Renal pelvis (tissue), 4 donors: ENCODE measurements around the gene IRF2. TPM values are rescaled to one million over a fixed set of nuclear protein-coding genes. Genes with fewer than 3 reads are reported as not detected.

Experiments
- DNase-seq: peaks from one replicate; pipeline ENCODE4 v3.0.0-alpha.2; 2013
- polyA plus RNA-seq, 3 donors: library from polyadenylated mRNA; unstranded; fragments of 120-200 nt; gene quantifications; one replicate each; pipeline ENCODE4 v1.2.1, GENCODE V29; 2013; ENCODE audit not compliant: insufficient read length in 3 of 3

The IRF2 gene
- polyA plus RNA-seq, 3 donors: 31.3 to 33.5 (median 33.1) TPM

DNA sequence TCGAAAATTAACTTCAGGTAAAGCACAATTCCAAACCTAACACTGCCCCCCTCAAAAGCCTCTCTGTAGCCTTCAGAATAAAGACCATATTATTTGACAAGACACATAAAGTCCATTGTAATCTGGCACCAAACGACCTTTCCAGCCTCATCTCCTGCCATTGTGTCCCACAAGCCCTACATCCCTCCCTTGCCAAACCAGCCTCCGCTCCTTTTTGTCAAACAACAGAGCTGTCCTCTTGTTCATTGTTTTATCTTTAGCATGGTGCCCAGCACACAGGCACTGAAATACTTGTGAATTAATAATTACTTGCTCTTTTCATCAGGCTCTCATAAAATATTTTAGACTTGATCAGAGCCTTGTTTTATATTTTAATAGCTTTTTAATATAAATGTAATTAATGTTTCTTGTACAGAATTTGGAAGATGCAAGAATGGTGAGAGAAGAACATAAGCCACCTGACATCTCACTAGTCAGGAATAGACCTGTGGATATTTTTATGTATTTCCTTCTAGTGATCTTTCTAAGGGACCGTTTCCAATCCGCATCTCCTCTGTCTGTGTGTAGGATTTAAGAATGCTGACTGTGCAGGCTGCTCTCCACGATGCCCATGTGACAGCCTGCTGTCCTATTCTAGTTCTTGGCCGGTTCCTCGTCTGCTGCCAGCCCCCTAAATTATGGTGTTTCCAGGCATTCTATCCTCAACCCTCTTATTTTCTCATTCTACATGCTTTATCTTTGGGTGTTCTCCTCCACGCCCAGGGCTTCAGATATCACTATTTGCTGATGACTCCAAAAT is 3.0 kb upstream of the IRF2 start:
- DNase-seq: no peak

DNA sequence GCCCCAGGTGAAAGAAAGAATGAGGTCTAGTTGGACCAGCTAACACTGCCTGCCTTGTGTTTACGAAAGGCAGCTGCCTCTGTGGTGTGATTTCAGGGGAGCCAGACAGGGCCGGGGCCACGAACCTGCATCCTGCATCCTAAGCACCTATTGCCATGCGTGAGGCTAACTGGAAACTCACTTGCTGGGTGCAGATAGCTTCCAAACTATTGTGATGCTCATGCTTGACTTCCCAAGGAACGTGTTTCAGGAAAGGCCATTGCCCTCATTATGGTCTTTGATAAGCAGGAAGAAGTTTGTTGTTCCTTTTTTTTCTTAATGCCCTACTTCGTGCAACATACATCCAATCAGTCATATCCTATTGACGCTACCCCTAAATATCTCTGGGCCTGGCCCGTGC is 2.3 kb upstream of the IRF2 start:
- no peak for DNase-seq

DNA sequence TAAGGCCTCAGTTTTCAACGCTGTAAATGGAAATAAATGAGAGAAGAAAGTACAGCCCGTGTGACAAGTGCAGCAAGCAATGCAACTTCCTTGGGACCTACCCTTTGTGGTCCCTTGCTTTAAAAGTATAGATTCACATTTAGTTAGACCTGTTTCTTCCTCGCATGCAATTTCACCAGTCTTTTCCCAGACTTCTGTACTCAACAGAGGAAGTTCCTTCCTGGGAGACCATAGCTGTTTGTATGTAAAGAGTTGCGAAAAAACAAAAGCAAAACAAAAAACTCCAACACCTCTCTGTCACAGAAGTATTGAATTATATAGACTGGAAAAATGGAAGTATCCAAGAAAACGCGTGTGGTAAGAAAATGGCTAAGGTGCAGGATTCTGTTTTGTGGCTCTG is 1.1 kb upstream of the IRF2 start:
- DNase-seq: no peak

DNA sequence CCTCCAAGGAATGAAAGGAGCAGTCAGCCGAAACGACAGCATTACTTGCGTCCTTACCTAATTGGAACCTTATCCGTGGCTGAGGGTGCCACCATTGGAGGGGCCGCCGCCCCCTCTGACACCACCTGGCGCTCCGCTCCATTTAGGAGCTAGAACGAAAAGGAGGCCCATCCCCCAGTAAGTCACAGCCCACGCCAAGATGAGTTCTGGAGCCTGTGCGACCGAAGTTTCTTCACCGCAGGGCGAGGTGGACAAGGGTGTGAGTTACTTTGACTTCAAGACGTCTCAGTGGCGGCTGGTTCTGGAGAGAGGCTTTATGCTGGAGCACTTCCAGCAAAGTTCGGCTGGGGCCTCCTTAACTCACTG is 729 bp upstream of the IRF2 start:
- DNase-seq: peak; percentile 52

DNA sequence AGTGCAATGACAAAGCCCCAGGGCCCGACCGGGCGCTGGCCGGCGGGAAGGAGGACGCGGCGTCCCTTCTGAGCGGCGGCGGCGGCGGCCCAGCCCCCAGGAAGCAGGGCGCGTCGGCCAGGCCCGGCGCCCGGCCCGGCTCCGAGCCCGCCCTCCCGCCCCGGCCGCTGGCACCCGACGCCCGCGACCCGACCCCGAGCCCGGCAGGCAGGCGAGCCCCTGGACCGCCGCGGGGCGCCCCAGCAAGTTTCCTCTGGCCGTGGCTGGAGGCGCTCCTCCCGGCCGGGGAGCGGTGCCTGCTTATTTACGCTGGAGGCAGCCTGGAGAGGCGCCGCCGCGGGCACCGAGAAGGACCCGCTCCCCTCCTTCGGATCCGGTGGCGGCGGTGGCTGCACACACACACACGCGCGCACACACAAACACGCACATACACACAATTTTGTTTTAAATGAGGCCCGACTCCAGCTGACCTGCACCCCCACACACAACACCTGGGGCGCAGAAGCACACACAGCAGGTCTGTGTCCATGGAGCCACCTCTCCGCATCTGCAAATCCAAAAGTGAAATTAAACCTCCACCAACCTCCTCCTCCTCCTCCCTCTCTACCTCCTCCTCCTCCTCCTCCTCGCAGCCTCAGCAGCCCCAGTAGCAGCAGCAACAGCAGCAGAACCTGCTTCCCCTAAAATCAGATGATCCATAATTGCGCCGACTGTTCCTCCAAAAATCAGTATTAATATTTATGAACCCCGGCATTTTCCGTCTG is 669 bp downstream of the IRF2 start:
- peak; percentile 35 for DNase-seq

DNA sequence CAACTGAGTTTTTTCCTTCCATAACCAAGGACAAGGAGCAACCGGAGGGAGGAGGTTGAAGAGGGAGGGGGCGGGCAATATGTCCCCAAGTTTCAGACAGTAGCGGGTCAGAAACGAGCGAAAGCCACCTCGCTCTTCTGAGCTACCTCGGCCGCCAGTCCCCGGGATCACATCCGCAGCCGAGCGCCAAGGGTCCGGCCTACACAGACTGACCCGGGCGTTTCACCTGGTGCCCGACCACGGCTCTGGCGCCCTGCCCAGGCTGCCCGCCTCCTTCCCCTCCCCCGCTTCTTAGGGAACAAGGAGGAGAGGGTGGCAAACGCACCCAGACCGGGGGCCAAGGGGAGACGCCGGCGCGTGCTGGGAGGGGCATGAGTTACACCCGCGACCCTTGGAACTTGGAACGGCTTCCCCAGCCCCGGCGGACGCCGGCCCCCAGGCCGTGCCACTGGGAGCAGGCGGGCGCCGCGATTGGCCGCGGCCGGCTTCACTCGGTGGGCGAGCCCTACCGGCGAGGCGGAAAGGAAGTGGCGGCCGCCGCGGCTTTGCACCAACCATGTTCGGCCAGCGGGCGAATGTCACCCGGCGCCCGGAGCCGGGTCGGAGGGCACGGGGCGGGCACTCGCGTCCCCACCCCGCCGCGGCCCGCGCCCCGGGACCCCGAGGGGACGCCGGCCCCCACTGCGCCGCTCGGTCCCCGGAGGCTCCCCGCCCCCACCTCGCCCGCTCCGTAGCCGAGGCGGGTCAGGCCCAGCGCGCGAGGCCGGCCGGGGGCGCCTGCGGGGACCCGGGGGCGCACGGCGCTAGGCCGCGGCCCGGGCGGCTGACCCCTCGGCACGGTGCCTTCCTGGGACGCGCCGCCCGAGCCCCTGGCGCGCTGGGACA is 1.5 kb downstream of the IRF2 start:
- DNase-seq: peak; percentile 69

DNA sequence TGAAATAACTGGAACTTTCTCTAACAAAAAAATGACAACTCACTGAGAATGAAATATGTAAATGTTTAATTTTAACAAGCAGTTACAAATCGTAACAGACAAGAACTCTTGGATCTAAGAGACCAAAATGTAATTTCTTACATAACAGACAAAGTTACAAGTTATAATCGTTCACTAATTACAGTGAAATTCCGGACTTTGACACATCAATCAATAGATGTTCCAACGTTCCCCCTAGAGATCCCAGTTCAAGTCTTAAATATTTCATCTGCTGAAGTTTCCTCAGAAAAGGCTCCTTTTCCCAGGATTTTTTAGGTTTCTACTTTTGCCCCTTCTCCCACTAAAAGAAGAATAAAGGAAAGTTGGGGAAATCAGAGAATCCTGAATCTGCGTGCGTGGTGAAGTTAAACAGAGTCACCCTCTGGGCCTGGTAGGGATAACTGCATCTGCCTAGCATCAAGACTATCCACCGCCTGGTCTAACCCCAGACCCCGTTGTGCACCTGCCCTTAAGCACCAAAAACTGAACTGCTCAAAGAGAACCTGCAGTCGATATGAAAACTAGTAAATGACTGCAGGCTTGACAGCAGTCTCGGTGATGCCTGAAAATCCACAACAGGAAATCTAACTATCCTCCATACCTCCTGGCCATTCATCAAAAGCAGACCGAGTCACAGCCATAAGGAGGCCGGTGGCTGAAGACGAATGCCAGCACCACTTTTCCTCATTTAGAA is 2.3 kb downstream of the IRF2 start:
- DNase-seq: peak; percentile 16

DNA sequence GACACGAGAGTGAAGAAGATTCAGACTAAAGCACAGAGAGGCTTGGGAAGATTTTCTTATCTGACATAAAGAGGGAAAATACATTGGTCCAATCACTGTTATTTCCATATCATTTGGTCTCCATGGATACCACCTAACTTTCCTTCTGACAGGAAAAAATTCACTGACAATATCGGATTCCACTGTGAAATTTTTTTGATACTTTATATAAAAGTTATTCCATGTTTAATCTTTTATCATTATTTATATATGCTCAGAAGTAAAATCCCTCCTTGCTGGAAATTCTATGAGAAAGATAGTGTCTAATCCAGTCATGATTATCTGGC is 3.6 kb downstream of the IRF2 start:
- DNase-seq: no peak

DNA sequence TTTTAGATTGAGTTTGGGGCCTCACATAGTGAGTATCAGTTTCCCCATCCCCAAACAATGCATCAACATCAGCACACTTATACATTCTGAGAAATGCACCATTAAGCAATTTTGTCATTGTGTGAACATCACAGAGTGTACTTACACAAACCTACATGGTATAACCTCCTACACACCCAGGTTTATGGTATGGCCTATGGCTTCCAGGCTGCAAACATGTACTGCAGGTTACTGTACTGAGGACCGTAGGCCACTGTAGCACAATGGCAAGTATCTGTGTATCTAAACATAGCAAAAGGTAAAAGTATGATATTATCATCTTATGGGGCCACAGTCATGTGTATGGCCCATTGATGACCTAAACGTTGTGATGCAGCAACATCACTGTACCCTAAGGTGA is 7.7 kb downstream of the IRF2 start:
- no peak for DNase-seq

DNA sequence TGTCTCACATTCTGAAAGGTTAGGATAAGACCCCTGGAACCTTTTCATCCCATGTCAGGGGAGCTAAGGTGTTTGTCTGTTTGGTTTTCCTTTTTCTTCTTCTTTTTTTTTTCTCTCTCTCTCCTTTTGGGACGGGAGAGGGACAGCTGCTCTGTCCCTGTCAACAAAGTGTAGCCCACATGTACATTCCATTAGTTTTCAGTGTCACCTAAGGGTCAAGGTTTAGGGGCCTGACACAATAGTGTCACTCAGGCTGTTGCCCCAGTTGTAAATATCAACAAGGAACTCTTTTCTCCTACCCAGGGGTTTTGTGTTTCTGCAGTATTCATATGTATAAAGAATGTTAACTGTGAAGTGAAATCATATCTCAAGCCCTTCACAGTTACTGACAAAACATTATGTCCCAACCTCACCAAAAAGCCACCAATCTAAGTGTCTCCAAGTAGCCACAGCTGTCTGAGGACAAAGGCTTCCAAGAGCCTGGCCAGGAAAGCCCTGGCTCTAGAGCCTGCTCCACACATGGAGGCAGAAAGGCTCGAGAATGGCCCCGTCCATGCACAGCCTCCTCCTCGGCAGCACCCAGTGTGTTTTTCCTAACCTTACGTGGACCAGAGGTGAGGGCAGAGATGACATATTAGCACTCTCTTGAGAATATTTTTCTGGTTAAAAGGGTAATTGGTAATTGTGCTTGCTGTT is 9.4 kb downstream of the IRF2 start:
- no peak for DNase-seq

DNA sequence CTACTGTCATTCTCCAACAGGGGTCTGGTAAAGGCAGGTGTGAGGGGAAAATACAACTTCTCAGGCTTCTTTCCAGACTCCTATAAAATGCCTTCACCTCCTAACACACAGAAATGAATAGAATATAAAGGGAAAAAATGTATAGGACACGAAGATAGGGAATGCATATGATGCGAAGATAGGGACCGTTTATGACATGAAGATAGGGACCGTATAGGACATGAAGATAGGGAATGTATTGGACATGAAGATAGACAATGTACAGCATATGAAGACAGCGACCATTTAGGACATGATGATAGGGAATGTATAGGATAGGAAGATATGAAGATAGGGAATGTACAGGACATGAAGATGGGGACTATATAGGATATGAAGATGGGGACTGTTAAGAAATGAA is 10.5 kb downstream of the IRF2 start:
- no peak for DNase-seq

DNA sequence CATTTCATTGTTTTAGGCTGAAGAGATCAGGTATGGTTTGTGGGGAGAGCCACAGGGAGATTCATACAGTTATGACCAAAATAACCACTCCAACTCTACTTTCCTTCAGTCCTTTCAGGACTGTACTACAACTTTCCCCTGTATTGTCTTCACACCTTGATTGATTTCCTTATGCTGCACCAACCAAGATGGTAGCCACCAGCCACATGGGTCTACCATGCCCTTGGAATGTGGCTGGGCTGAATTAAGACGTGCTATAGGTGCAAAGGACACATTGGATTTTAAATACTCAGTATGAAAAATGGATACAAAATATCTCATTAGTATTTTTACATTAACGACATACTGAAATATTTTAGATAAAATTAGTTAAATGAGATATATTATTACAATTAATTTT is 11.2 kb downstream of the IRF2 start:
- no peak for DNase-seq

DNA sequence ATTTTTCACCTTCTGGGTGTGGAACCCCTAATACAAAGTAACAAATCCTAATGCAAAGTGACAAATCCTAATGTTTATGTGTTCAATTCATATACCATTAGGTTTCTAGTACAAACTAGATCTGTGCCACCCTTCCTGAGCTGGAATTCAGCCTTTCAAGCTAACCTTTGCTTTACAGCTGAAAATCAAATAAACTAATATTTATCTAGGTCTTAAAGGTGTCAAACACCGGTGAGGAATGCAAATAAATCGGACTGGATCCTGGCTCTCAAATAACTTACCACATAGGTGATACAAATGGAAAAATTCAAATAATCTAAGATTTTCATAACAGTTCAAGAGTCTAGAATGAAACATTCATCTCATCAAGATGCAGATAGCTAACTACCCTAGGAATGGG is 11.6 kb downstream of the IRF2 start:
- DNase-seq: no peak

DNA sequence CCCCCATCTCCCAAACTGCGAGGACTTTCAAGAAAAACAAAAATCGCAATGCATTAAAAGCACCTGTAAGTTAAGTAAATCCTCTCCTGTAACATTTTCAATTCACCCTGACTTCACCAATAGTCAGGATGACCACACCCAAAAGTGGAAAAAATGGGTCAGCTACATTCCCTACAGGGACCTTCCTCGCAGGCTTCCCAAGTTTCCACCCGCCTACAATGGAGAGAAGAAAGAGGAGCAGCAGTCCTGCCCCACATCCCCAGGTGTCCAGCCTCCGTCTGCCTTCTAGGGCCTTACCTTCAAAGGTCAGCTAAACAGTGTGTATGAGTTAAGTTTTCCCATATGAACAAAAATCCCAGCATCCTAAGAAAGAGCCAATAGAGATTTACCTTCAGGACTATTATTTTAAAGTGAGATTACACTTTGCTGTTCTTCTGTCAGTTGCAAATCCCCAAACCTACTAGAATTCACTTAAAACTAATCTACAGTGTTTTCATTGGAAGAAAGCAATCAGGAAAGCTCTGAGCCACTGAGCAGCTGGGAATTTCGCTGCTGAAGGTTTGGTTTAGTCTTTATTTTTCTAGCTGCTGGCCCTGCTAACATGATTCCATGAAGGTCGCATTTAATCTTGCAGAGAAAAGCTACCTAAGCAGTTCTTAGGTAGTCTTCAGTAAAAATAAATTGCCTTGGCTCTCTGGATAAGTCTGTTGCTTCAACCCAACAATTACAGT is 12.5 kb downstream of the IRF2 start:
- no peak for DNase-seq

DNA sequence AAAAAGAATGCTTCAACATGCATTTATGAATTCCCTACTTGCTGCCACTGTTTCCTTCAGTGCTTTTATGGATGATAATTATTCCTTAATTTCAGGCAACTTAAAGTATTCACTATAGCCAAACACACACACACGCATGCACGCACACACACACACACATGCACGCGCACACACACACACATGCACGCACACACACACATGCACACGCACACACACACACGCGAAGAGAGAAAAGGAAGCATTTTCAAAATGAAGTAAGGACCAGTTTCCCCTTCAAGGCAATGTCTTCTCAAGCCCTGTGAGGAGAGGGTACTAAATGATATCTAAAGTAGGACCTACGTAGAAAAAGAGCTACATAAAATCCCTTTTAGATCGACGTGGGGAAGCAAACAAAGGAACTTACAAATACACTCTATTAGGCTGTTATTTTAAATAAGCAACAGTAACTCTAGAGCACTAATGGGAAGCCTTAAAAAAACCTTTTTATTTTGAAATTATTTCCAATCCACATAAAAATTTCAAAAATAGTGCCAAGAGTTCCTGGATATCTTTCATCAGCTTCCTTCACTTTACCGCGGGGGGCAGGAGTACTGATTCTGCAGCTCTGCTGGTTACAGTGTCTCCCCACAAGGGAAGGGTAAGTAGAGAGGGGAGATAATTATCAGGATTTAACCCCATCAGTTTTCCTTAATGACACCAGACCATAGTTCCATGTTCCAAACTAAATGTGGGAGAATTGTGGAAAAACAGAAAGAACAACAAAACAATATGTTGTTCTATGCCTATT is 13.7 kb downstream of the IRF2 start:
- no peak for DNase-seq

DNA sequence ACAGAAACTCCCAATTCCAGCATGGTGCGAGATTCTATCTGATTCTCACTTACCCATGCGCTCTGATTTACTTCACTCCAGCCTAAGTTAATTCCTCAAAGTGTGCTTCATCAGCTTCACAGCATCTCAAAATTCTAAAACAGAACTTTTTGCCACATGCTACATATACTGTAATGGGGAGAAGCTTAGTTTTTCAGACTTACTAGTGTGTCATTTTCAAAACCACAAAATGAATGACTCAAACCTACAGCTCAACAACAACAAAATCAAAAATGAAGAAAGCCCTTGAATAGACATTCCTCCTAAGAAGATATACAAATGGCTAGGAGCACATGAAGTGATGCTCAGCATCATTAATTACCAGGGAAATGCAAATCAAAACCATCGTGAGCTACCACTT is 14.9 kb downstream of the IRF2 start:
- no peak for DNase-seq

DNA sequence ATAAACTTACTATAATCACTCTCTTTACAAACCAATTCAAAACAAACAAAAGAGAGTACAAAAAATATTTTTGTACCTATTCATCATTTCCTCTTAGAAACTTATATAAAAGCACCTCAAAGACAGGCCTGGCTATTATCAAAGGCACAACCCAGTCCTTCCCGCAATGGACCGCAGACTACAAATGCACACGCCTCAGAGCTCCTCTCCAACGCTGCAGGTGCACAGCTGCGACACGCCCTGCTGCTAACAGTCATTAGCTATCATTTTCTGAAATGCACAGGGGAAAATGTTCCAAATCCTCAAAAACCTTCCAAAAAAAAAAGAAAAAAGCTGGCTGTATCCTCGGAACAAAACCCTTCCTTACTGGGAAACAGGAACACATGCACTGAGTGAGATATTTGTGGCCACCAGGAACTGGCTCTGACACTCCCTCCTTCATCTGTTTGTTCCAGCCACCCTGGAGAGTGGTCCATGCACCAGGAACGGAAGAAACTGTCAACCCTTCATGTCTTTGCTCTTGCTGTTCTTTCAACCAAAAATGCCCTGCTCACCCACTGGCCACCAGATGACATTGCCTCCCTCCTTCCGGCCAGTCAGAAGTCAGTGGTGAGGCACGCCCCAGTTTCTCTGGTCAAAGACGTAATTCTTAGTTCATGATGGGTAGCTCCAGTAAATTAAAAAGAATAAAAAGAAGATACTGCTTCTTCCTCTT is 16.7 kb downstream of the IRF2 start:
- DNase-seq: no peak

DNA sequence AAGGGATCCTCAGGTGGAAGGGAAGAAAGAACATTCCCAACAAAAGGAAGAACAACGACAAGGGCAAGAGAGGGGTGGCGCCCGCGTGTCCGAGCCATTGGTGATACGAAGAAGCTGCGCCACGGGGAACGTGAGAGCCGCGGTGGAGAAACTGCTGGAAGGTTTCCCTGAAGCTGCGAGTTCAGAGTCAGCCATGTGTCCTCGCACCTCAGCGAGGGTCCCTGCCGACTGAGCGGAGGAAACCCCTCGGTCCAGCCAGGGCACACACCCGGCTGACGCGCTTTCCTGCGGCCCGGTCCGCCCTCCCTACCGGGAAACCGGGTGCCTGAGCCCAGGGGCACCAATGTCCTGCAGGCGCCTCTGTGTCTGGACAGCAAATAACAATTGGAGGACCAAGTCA is 18.0 kb downstream of the IRF2 start:
- DNase-seq: no peak

DNA sequence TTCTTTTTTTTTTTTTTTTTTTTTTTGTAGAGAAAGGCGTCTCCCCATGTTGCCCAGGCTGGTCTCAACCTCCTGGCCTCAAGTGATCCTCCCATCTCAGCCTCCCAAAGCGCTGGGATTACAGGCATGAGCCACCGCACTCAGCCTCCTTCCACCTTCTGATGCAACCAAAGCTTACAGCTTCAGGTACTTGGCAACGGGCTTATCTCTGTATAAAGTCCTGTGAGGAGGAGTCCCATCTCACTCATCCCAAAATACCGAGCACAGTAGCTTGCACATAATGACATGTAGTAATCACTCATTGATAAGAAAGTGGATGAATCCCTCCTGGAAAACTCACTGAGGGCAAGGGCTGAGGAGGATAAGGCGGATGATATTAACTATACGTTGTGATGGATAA is 19.1 kb downstream of the IRF2 start:
- no peak for DNase-seq
